Type B pancreatic cell (in vitro differentiated cells): ENCODE data around the gene VDR. TPM values are rescaled to one million over a fixed set of nuclear protein-coding genes. Genes with fewer than 3 reads are reported as not detected.
A peak's percentile ranks its signal among the peaks of the same experiment; 100 is the strongest.

ENCODE experiments used
- DNase-seq: peaks from one replicate; pipeline ENCODE4 v3.0.0; 2021; ENCODE audit warnings: mixed read lengths; ENCODE audit not compliant: unreplicated experiment; ENCODE audit errors: extremely low spot score
- H3K27ac Mint-ChIP-seq: 2 replicates; pipeline ENCODE4 v1.8.0; 2021; ENCODE audit warnings: mild to moderate bottlenecking, mixed read lengths
- H3K27me3 Mint-ChIP-seq: 2 replicates; pipeline ENCODE4 v1.8.0; 2021; ENCODE audit warnings: mixed read lengths
- H3K36me3 Mint-ChIP-seq: 2 replicates; pipeline ENCODE4 v1.8.0; 2021; ENCODE audit warnings: mixed read lengths
- H3K4me1 Mint-ChIP-seq: one replicate; pipeline ENCODE4 v1.8.0; 2021; ENCODE audit warnings: mixed read lengths; ENCODE audit not compliant: unreplicated experiment
- H3K4me3 Mint-ChIP-seq: 2 replicates; pipeline ENCODE4 v1.8.0; 2021; ENCODE audit warnings: mild to moderate bottlenecking, mixed read lengths
- H3K9me3 Mint-ChIP-seq: 2 replicates; pipeline ENCODE4 v1.8.0; 2021; ENCODE audit warnings: mixed read lengths
- CTCF ChIP-seq: fragments of 200-600 bp; sonication (generic); conservative IDR thresholded peaks from 2 replicates; pipeline ENCODE4 v1.5.0; 2021; ENCODE audit warnings: antibody characterized with exemption, mild to moderate bottlenecking
- total RNA-seq: library from RNA; stranded (reverse); gene quantifications from 2 replicates; pipeline ENCODE4 v1.2.1, GENCODE V29; 2021; ENCODE audit warnings: low replicate concordance

VDR gene
- total RNA-seq, 1 donor from 2014 or later, result 0.77 TPM

- H3K36me3 Mint-ChIP-seq, result no peaks in the 10 kb centered on the region
- no peak overlapping the region for H3K27ac Mint-ChIP-seq
- no peaks in the 10 kb centered on the region for H3K9me3 Mint-ChIP-seq
- H3K27me3 Mint-ChIP-seq, result no peaks in the 10 kb centered on the region
- no peak overlapping the region for H3K4me3 Mint-ChIP-seq
- H3K4me1 Mint-ChIP-seq, result no peaks in the 10 kb centered on the region
- no peak for DNase-seq
- TF ChIP-seq CTCF, result no peak
These were observed 30.5 kb downstream of the VDR start for GRCh38 chr12:47874316-47874715.

- TF ChIP-seq CTCF, result peak; percentile 72
- H3K27ac Mint-ChIP-seq, result no peak overlapping the region
- H3K27me3 Mint-ChIP-seq, result no peaks in the 10 kb centered on the region
- H3K9me3 Mint-ChIP-seq, result no peaks in the 10 kb centered on the region
- H3K4me1 Mint-ChIP-seq, result no peaks in the 10 kb centered on the region
- no peak for DNase-seq
- H3K4me3 Mint-ChIP-seq, result no peak overlapping the region
- no peaks in the 10 kb centered on the region for H3K36me3 Mint-ChIP-seq
These were observed 34.5 kb downstream of the VDR start for GRCh38 chr12:47870175-47870781.

GRCh38 chr12:47868552-47869031 lies 36.2 kb downstream of the VDR start:
- H3K36me3 Mint-ChIP-seq, result no peaks in the 10 kb centered on the region
- H3K4me3 Mint-ChIP-seq, result no peak overlapping the region
- no peak overlapping the region for H3K27ac Mint-ChIP-seq
- DNase-seq, result no peak
- H3K27me3 Mint-ChIP-seq, result no peaks in the 10 kb centered on the region
- no peaks in the 10 kb centered on the region for H3K4me1 Mint-ChIP-seq
- no peaks in the 10 kb centered on the region for H3K9me3 Mint-ChIP-seq
- no peak for TF ChIP-seq CTCF

GRCh38 chr12:47868041-47868440 lies 36.8 kb downstream of the VDR start:
- no peak for TF ChIP-seq CTCF
- no peaks in the 10 kb centered on the region for H3K4me1 Mint-ChIP-seq
- no peaks in the 10 kb centered on the region for H3K36me3 Mint-ChIP-seq
- no peaks in the 10 kb centered on the region for H3K27me3 Mint-ChIP-seq
- H3K27ac Mint-ChIP-seq, result no peak overlapping the region
- no peak for DNase-seq
- H3K9me3 Mint-ChIP-seq, result no peaks in the 10 kb centered on the region
- no peak overlapping the region for H3K4me3 Mint-ChIP-seq

- Mint-ChIP-seq H3K9me3 (no peaks in the 10 kb centered on the region), H3K4me3 (no peak overlapping the region), H3K36me3 (no peaks in the 10 kb centered on the region), H3K27ac (no peak overlapping the region), H3K27me3 (no peaks in the 10 kb centered on the region), H3K4me1 (no peaks in the 10 kb centered on the region)
- no peak for DNase-seq
- no peak for TF ChIP-seq CTCF
These were observed 37.3 kb downstream of the VDR start for GRCh38 chr12:47867495-47867941.
